NCI-H446 (cell line): ENCODE measurements around the gene MKI67.
A peak's percentile ranks its signal among the peaks of the same experiment; 100 is the strongest.
"Not testable (repeated sequence)": the region's sequence is repeated elsewhere in the genome, so short reads cannot be mapped to it uniquely, and the experiment has no call there.

ENCODE experiments used
- DNase-seq, 2 experiments: peaks; one replicate each; lab custom pipeline; 2025; lab: John Stamatoyannopoulos, UW

The MKI67 gene

GRCh38 chr10:128125944-128126764, at the start of gene MKI67:
MKI67 (minus strand) TSS chr10:128126423; CDS start chr10:128125667, 756 bp downstream.
- peak; percentile 72 to 87 for DNase-seq

GRCh38 chr10:128174581-128175559, 48.6 kb upstream of the MKI67 start:
- DNase-seq = no peak

- no peak for DNase-seq
Measured at GRCh38 chr10:128173386-128173785, 47.2 kb upstream of the MKI67 start.

GRCh38 chr10:128172756-128173155, 46.5 kb upstream of the MKI67 start:
- DNase-seq = no peak

- DNase-seq = no peak
Measured at GRCh38 chr10:128169811-128170379, 43.7 kb upstream of the MKI67 start.

GRCh38 chr10:128167926-128168520, 41.8 kb upstream of the MKI67 start:
- DNase-seq = no peak

GRCh38 chr10:128167123-128167522, 40.9 kb upstream of the MKI67 start:
- not testable (repeated sequence) for DNase-seq

GRCh38 chr10:128166151-128166550, 39.9 kb upstream of the MKI67 start:
- no peak for DNase-seq

GRCh38 chr10:128165536-128165935, 39.3 kb upstream of the MKI67 start:
- DNase-seq = no peak

GRCh38 chr10:128163701-128164100, 37.5 kb upstream of the MKI67 start:
- DNase-seq = no peak

- no peak for DNase-seq
Measured at GRCh38 chr10:128161031-128161430, 34.8 kb upstream of the MKI67 start.

- DNase-seq = no peak
Measured at GRCh38 chr10:128160297-128160711, 34.1 kb upstream of the MKI67 start.

- DNase-seq = no peak
Measured at GRCh38 chr10:128158021-128158795, 32.0 kb upstream of the MKI67 start.

GRCh38 chr10:128156999-128157755, 31.0 kb upstream of the MKI67 start:
- DNase-seq = no peak

- no peak for DNase-seq
Measured at GRCh38 chr10:128152741-128153580, 26.7 kb upstream of the MKI67 start.

GRCh38 chr10:128151031-128151430, 24.8 kb upstream of the MKI67 start:
- DNase-seq = no peak

GRCh38 chr10:128150561-128150960, 24.3 kb upstream of the MKI67 start:
- DNase-seq = no peak

GRCh38 chr10:128150045-128150493, 23.8 kb upstream of the MKI67 start:
- peak; percentile 4 to 53 for DNase-seq

- DNase-seq = no peak
Measured at GRCh38 chr10:128149267-128150014, 23.2 kb upstream of the MKI67 start.
